ENCODE data around the gene SLC16A10. TPM values are rescaled to one million over a fixed set of nuclear protein-coding genes. Genes with fewer than 3 reads are reported as not detected.

The SLC16A10 gene
- total RNA-seq, 4 donors from 2014 or later: 2.5 to 9.5 (median 9.3) TPM

GRCh38 chr6:111265842-111266241 is 178.5 kb downstream of the SLC16A10 start:
- no peaks in the 10 kb centered on the region for H3K4me1 ChIP-seq
- TF ChIP-seq POLR2A (IDR thresholded peaks at IDR 0.05) (no peak), CTCF (IDR thresholded peaks at IDR 0.05) (no peak)
- no peak overlapping the region for H3K27ac ChIP-seq
- no peak for DNase-seq
- H3K4me3 ChIP-seq: no peak overlapping the region
- no peaks in the 10 kb centered on the region for H3K27me3 ChIP-seq
- H3K9me3 ChIP-seq: no peaks in the 10 kb centered on the region
- H3K36me3 ChIP-seq: peaks cover 0 to 40% (median 0%) of the 10 kb centered on the region in 3 donors

- Histone ChIP-seq H3K4me1 (no peaks in the 10 kb centered on the region), H3K27ac (no peak overlapping the region), H3K27me3 (no peaks in the 10 kb centered on the region), H3K36me3 (peaks cover 0 to 40% (median 0%) of the 10 kb centered on the region in 3 donors), H3K4me3 (no peak overlapping the region), H3K9me3 (no peaks in the 10 kb centered on the region)
- TF ChIP-seq CTCF (IDR thresholded peaks at IDR 0.05): no peak
- TF ChIP-seq POLR2A (IDR thresholded peaks at IDR 0.05): no peak
- no peak for DNase-seq
Measured at GRCh38 chr6:111266276-111266675, 179.0 kb downstream of the SLC16A10 start.

DNA sequence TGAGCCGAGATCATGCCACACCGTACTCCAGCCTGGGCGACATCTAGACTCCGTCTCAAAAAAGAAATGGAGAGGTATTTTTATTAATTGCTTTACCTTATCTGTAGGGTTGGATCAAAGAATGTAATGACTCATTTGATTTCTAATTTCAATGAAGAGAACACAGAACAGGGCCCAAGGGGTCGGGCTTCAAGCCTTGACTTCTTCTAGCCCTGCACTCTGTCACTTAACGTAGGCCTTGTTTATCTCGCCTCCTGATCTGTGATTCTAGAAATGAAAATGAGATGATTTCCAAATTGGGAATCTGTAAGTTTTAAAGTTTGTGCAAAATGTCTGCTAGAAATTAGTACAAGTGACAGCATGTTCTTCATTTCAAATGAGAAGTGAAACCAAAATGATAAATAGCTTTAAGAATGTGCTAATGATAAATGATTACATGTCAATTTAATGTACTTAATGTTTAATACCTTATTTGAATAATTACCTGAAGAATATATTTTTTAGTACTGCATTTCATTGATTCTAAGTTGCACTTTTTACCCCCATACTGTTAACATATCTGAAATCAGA is 180.5 kb downstream of the SLC16A10 start:
- H3K36me3 ChIP-seq: peaks cover 0 to 41% (median 0%) of the 10 kb centered on the region in 3 donors
- no peaks in the 10 kb centered on the region for H3K27me3 ChIP-seq
- peaks cover 0 to under 1% (median 0%) of the 10 kb centered on the region in 4 donors for H3K9me3 ChIP-seq

GRCh38 chr6:111269401-111269970 is 182.2 kb downstream of the SLC16A10 start:
- H3K27ac ChIP-seq: no peak overlapping the region
- H3K4me3 ChIP-seq: no peak overlapping the region
- no peaks in the 10 kb centered on the region for H3K27me3 ChIP-seq
- DNase-seq: no peak
- TF ChIP-seq POLR2A (IDR thresholded peaks at IDR 0.05): no peak
- no peak for TF ChIP-seq CTCF (IDR thresholded peaks at IDR 0.05)
- H3K9me3 ChIP-seq: peaks cover 0 to 9% (median 0%) of the 10 kb centered on the region in 4 donors
- peaks cover 0 to 48% (median 0%) of the 10 kb centered on the region in 3 donors for H3K36me3 ChIP-seq
- no peaks in the 10 kb centered on the region for H3K4me1 ChIP-seq

More for the DNA sequence above, 180.5 kb downstream of the SLC16A10 start:
- no peak for DNase-seq
- no peak overlapping the region for H3K4me3 ChIP-seq
- H3K4me1 ChIP-seq: no peaks in the 10 kb centered on the region
- TF ChIP-seq POLR2A (IDR thresholded peaks at IDR 0.05): no peak
- TF ChIP-seq CTCF (IDR thresholded peaks at IDR 0.05): no peak
- no peak overlapping the region for H3K27ac ChIP-seq

- Histone ChIP-seq H3K9me3 (peaks cover 0 to 15% (median 0%) of the 10 kb centered on the region in 4 donors), H3K36me3 (peaks cover 0 to 49% (median 0%) of the 10 kb centered on the region in 3 donors), H3K27me3 (no peaks in the 10 kb centered on the region), H3K4me3 (no peak overlapping the region), H3K4me1 (no peaks in the 10 kb centered on the region), H3K27ac (no peak overlapping the region)
- no peak for DNase-seq
- no peak for TF ChIP-seq POLR2A (IDR thresholded peaks at IDR 0.05)
- TF ChIP-seq CTCF (IDR thresholded peaks at IDR 0.05): no peak
Measured at GRCh38 chr6:111270121-111270520, 182.8 kb downstream of the SLC16A10 start.

All from Peyer's patch (tissue), 4 donors.